ENCODE measurements around the gene HDAC11. TPM values are rescaled to one million over a fixed set of nuclear protein-coding genes. Genes with fewer than 3 reads are reported as not detected.

HDAC11 gene
- total RNA-seq, 2 experiments from 2014 or later: 4.5 to 4.6 TPM

- DNase-seq (no peak), ATAC-seq (ENCODE audit: poor library complexity) (no peak)
- Mint-ChIP-seq H3K4me3 (no peak overlapping the region), H3K9me3 (no peaks in the 10 kb centered on the region), H3K36me3 (ENCODE audit: low read depth) (no peaks in the 10 kb centered on the region), H3K27ac (no peak overlapping the region), H3K4me1 (ENCODE audit: low read depth) (no peaks in the 10 kb centered on the region), H3K27me3 (no peaks in the 10 kb centered on the region)
- Histone ChIP-seq H3K9me3 (ENCODE audit: control insufficient read depth in 1 of 2, insufficient read depth in 1 of 2, low read length in 2 of 2) (no peaks in the 10 kb centered on the region), H3K4me3 (ENCODE audit: low read length) (no peak overlapping the region), H3K4me1 (ENCODE audit: insufficient read depth, low read length) (peaks cover 4% of the 10 kb centered on the region), H3K27me3 (ENCODE audit: control insufficient read depth in 1 of 2, insufficient read depth in 2 of 2, low read length in 2 of 2) (no peaks in the 10 kb centered on the region), H3K36me3 (ENCODE audit: insufficient read depth, low read length) (no peaks in the 10 kb centered on the region), H3K27ac (ENCODE audit: low read depth in 1 of 2, low read length in 2 of 2) (no peak overlapping the region)
- TF ChIP-seq, protein P1, sequence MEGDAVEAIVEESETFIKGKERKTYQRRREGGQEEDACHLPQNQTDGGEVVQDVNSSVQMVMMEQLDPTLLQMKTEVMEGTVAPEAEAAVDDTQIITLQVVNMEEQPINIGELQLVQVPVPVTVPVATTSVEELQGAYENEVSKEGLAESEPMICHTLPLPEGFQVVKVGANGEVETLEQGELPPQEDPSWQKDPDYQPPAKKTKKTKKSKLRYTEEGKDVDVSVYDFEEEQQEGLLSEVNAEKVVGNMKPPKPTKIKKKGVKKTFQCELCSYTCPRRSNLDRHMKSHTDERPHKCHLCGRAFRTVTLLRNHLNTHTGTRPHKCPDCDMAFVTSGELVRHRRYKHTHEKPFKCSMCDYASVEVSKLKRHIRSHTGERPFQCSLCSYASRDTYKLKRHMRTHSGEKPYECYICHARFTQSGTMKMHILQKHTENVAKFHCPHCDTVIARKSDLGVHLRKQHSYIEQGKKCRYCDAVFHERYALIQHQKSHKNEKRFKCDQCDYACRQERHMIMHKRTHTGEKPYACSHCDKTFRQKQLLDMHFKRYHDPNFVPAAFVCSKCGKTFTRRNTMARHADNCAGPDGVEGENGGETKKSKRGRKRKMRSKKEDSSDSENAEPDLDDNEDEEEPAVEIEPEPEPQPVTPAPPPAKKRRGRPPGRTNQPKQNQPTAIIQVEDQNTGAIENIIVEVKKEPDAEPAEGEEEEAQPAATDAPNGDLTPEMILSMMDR (IDR thresholded peaks at IDR 0.05): no peak
- intact Hi-C loops (cut with DNase I, micrococcal nuclease): no loop called here
- POLR2A ChIA-PET: no interaction called here
- CTCF ChIA-PET: no interaction called here
These were observed 6.1 kb upstream of the HDAC11 start for GRCh38 chr3:13474021-13474420.

GRCh38 chr3:13474776-13475303 lies 5.3 kb upstream of the HDAC11 start:
- Histone ChIP-seq H3K9me3 (ENCODE audit: control insufficient read depth in 1 of 2, insufficient read depth in 1 of 2, low read length in 2 of 2) (no peaks in the 10 kb centered on the region), H3K27me3 (ENCODE audit: control insufficient read depth in 1 of 2, insufficient read depth in 2 of 2, low read length in 2 of 2) (no peaks in the 10 kb centered on the region), H3K4me1 (ENCODE audit: insufficient read depth, low read length) (peaks cover 11% of the 10 kb centered on the region), H3K27ac (ENCODE audit: low read depth in 1 of 2, low read length in 2 of 2) (no peak overlapping the region), H3K36me3 (ENCODE audit: insufficient read depth, low read length) (no peaks in the 10 kb centered on the region), H3K4me3 (ENCODE audit: low read length) (no peak overlapping the region)
- Mint-ChIP-seq H3K4me3 (no peak overlapping the region), H3K27ac (no peak overlapping the region), H3K36me3 (ENCODE audit: low read depth) (peaks cover 5% of the 10 kb centered on the region), H3K9me3 (no peaks in the 10 kb centered on the region), H3K27me3 (no peaks in the 10 kb centered on the region), H3K4me1 (ENCODE audit: low read depth) (peaks cover 3% of the 10 kb centered on the region)
- POLR2A ChIA-PET: no interaction called here
- TF ChIP-seq, protein P1 (IDR thresholded peaks at IDR 0.05): no peak
- intact Hi-C loops (cut with DNase I, micrococcal nuclease): no loop called here
- ATAC-seq (ENCODE audit: poor library complexity) (no peak), DNase-seq (peak in 1 of 14 experiments; percentile 22)
- CTCF ChIA-PET: no interaction called here

- no peaks in the 10 kb centered on the region for H3K36me3 ChIP-seq (ENCODE audit: insufficient read depth, low read length)
- Mint-ChIP-seq H3K36me3 (ENCODE audit: low read depth) (peaks cover 5% of the 10 kb centered on the region), H3K27ac (no peak overlapping the region), H3K27me3 (no peaks in the 10 kb centered on the region), H3K4me1 (ENCODE audit: low read depth) (peaks cover 3% of the 10 kb centered on the region), H3K9me3 (no peaks in the 10 kb centered on the region), H3K4me3 (no peak overlapping the region)
- no peaks in the 10 kb centered on the region for H3K27me3 ChIP-seq (ENCODE audit: control insufficient read depth in 1 of 2, insufficient read depth in 2 of 2, low read length in 2 of 2)
- POLR2A ChIA-PET: interaction anchor here (0.6 kb wide), 1 partner anchor 1844 kb away, joined by 3 read pairs; no protein-coding TSS in a partner anchor
- peaks cover 17% of the 10 kb centered on the region for H3K4me1 ChIP-seq (ENCODE audit: insufficient read depth, low read length)
- H3K4me3 ChIP-seq (ENCODE audit: low read length): no peak overlapping the region
- TF ChIP-seq, protein P1 (IDR thresholded peaks at IDR 0.05): no peak
- DNase-seq (peak in 1 of 14 experiments; percentile 22), ATAC-seq (ENCODE audit: poor library complexity) (no peak)
- CTCF ChIA-PET: no interaction called here
- H3K27ac ChIP-seq (ENCODE audit: low read depth in 1 of 2, low read length in 2 of 2): no peak overlapping the region
- no peaks in the 10 kb centered on the region for H3K9me3 ChIP-seq (ENCODE audit: control insufficient read depth in 1 of 2, insufficient read depth in 1 of 2, low read length in 2 of 2)
- intact Hi-C loops (cut with DNase I, micrococcal nuclease): no loop called here
These were observed 4.1 kb upstream of the HDAC11 start for GRCh38 chr3:13475871-13476590.

Data from CD4-positive, alpha-beta T cell (primary cell).